ENCODE measurements around the gene ODAD3. TPM values are rescaled to one million over a fixed set of nuclear protein-coding genes. Genes with fewer than 3 reads are reported as not detected.
"Not testable (repeated sequence)": the region's sequence is repeated elsewhere in the genome, so short reads cannot be mapped to it uniquely, and the experiment has no call there.

The ODAD3 gene
- total and polyA plus RNA-seq, 2 experiments from 2014 or later: 0.44 to 0.54 TPM

GRCh38 chr19:11479090-11479897 is 44.4 kb upstream of the ODAD3 start:
- Histone ChIP-seq H3K27ac (no peak overlapping the region), H3K9ac (no peak overlapping the region), H3K4me1 (ENCODE audit: insufficient read depth) (no peaks in the 10 kb centered on the region), H2AFZ (no peak overlapping the region), H3K4me3 (no peak overlapping the region), H3K9me2 (ENCODE audit: insufficient read depth) (no peaks in the 10 kb centered on the region), H4K20me1 (ENCODE audit: insufficient read depth) (no peaks in the 10 kb centered on the region), H3K79me2 (ENCODE audit: insufficient read depth) (no peaks in the 10 kb centered on the region), H3K36me3 (ENCODE audit: low read depth) (no peaks in the 10 kb centered on the region), H3K27me3 (replicated peaks; ENCODE audit: insufficient read depth) (peaks cover 25% of the 10 kb centered on the region), H3K4me2 (ENCODE audit: unreplicated experiment) (no peak overlapping the region), H3F3A (ENCODE audit: insufficient read depth) (no peaks in the 10 kb centered on the region), H3K9me3 (ENCODE audit: low read depth) (no peaks in the 10 kb centered on the region)
- WGBS, 2 experiments (ENCODE audit: low coverage in 1 of 2, low lambda C conversion rate in 2 of 2, missing lambda C conversion rate in 2 of 2): 40 to 54% methylated on average over 12 to 47 of the region's 62 CpGs
- in situ Hi-C loops (cut with MboI): no loop called here
- peak; percentile 42 for DNase-seq
- no peak for TF ChIP-seq EZH2 (IDR thresholded peaks at IDR 0.05; ENCODE audit: insufficient read depth, poor library complexity, severe bottlenecking)
- no peak for TF ChIP-seq EZH2phosphoT487 (IDR thresholded peaks at IDR 0.05; ENCODE audit: insufficient read depth, low read depth)

GRCh38 chr19:11478167-11479089 is 43.5 kb upstream of the ODAD3 start:
- no peak for DNase-seq
- H4K20me1 ChIP-seq (ENCODE audit: insufficient read depth): no peaks in the 10 kb centered on the region
- H3K4me1 ChIP-seq (ENCODE audit: insufficient read depth): no peaks in the 10 kb centered on the region
- in situ Hi-C loops (cut with MboI): no loop called here
- H3K9me2 ChIP-seq (ENCODE audit: insufficient read depth): no peaks in the 10 kb centered on the region
- no peaks in the 10 kb centered on the region for H3K36me3 ChIP-seq (ENCODE audit: low read depth)
- no peak overlapping the region for H2AFZ ChIP-seq
- peaks cover 25% of the 10 kb centered on the region for H3K27me3 ChIP-seq (replicated peaks; ENCODE audit: insufficient read depth)
- no peak overlapping the region for H3K4me3 ChIP-seq
- H3K4me2 ChIP-seq (ENCODE audit: unreplicated experiment): no peak overlapping the region
- no peaks in the 10 kb centered on the region for H3K79me2 ChIP-seq (ENCODE audit: insufficient read depth)
- H3K9me3 ChIP-seq (ENCODE audit: low read depth): no peaks in the 10 kb centered on the region
- TF ChIP-seq EZH2phosphoT487 (IDR thresholded peaks at IDR 0.05; ENCODE audit: insufficient read depth, low read depth) (no peak), EZH2 (IDR thresholded peaks at IDR 0.05; ENCODE audit: insufficient read depth, poor library complexity, severe bottlenecking) (no peak)
- WGBS, 2 experiments (ENCODE audit: low coverage in 1 of 2, low lambda C conversion rate in 2 of 2, missing lambda C conversion rate in 2 of 2): 52 to 61% methylated on average over 18 to 19 of the region's 19 CpGs
- no peaks in the 10 kb centered on the region for H3F3A ChIP-seq (ENCODE audit: insufficient read depth)
- no peak overlapping the region for H3K9ac ChIP-seq
- no peak overlapping the region for H3K27ac ChIP-seq

GRCh38 chr19:11475861-11476260 is 40.9 kb upstream of the ODAD3 start:
- Histone ChIP-seq H3K27ac (no peak overlapping the region), H3K4me2 (ENCODE audit: unreplicated experiment) (no peak overlapping the region), H3K79me2 (ENCODE audit: insufficient read depth) (no peaks in the 10 kb centered on the region), H2AFZ (no peak overlapping the region), H3K27me3 (replicated peaks; ENCODE audit: insufficient read depth) (peaks cover 10% of the 10 kb centered on the region), H3K4me1 (ENCODE audit: insufficient read depth) (no peaks in the 10 kb centered on the region), H3K36me3 (ENCODE audit: low read depth) (no peaks in the 10 kb centered on the region), H4K20me1 (ENCODE audit: insufficient read depth) (no peaks in the 10 kb centered on the region), H3K9me2 (ENCODE audit: insufficient read depth) (no peaks in the 10 kb centered on the region), H3F3A (ENCODE audit: insufficient read depth) (no peaks in the 10 kb centered on the region), H3K4me3 (no peak overlapping the region), H3K9ac (no peak overlapping the region), H3K9me3 (ENCODE audit: low read depth) (no peaks in the 10 kb centered on the region)
- 62 to 69% methylated on average over 8 of the region's 8 CpGs for WGBS, 2 experiments (ENCODE audit: low coverage in 1 of 2, low lambda C conversion rate in 2 of 2, missing lambda C conversion rate in 2 of 2)
- TF ChIP-seq EZH2 (IDR thresholded peaks at IDR 0.05; ENCODE audit: insufficient read depth, poor library complexity, severe bottlenecking) (no peak), EZH2phosphoT487 (IDR thresholded peaks at IDR 0.05; ENCODE audit: insufficient read depth, low read depth) (no peak)
- no peak for DNase-seq
- in situ Hi-C loops (cut with MboI): no loop called here

- H3K4me2 ChIP-seq (ENCODE audit: unreplicated experiment); H3K27ac ChIP-seq; H3K9ac ChIP-seq; H3K27me3 ChIP-seq (replicated peaks; ENCODE audit: insufficient read depth); H3K36me3 ChIP-seq (ENCODE audit: low read depth); in situ Hi-C loops (cut with MboI); H3K9me3 ChIP-seq (ENCODE audit: low read depth); H3K4me3 ChIP-seq; H2AFZ ChIP-seq; DNase-seq; H3F3A ChIP-seq (ENCODE audit: insufficient read depth); H3K79me2 ChIP-seq (ENCODE audit: insufficient read depth); H3K4me1 ChIP-seq (ENCODE audit: insufficient read depth); H4K20me1 ChIP-seq (ENCODE audit: insufficient read depth); H3K9me2 ChIP-seq (ENCODE audit: insufficient read depth): not testable (repeated sequence)
- 98 to 99% methylated on average over 3 of the region's 3 CpGs for WGBS, 2 experiments (ENCODE audit: low coverage in 1 of 2, low lambda C conversion rate in 2 of 2, missing lambda C conversion rate in 2 of 2)
These were observed 40.4 kb upstream of the ODAD3 start for GRCh38 chr19:11475343-11475742.
